CD14-positive monocyte (primary cell): ENCODE results near the gene VAMP7. TPM values are rescaled to one million over a fixed set of nuclear protein-coding genes. Genes with fewer than 3 reads are reported as not detected.

Source experiments
- DNase-seq, 3 donors: peaks; one replicate each; pipeline ENCODE4 v3.0.0-alpha.2; 2011 to 2022
- H2AFZ ChIP-seq: 2 replicates; pipeline ENCODE4 v1.6.0; 2012; ENCODE audit warnings: mild to moderate bottlenecking, low read depth, low read length, inconsistent platforms; ENCODE audit not compliant: insufficient read depth, poor library complexity, severe bottlenecking
- H3K27ac ChIP-seq, 2 donors: 1 replicate in 1 of 2; 2 replicates in 1 of 2; pipeline ENCODE4 v1.5.1; 2012 to 2013; ENCODE audit warnings: low read length in 2 of 2, control low read depth in 1 of 2, inconsistent platforms in 1 of 2, low read depth in 1 of 2, mild to moderate bottlenecking in 1 of 2
- H3K27me3 ChIP-seq, 2 donors: one replicate each; pipeline versions ENCODE4 v1.6.0 to v1.6.1; 2011 to 2013; ENCODE audit warnings: low read length in 2 of 2; ENCODE audit not compliant: control insufficient read depth in 2 of 2, insufficient read depth in 2 of 2
- H3K36me3 ChIP-seq, 2 donors: replicated peaks in 1 of 2; 1 replicate in 1 of 2; 2 replicates in 1 of 2; pipeline versions ENCODE4 v1.5.1 to v1.6.1; 2012 to 2013; ENCODE audit warnings: low read length in 2 of 2, control low read depth in 1 of 2, inconsistent platforms in 1 of 2, mild to moderate bottlenecking in 1 of 2; ENCODE audit not compliant: insufficient read depth in 2 of 2, control insufficient read depth in 1 of 2
- H3K4me1 ChIP-seq, 2 donors: 1 replicate in 1 of 2; 2 replicates in 1 of 2; pipeline versions ENCODE4 v1.5.1 to v1.6.1; 2012 to 2013; ENCODE audit warnings: low read length in 2 of 2, control low read depth in 1 of 2, inconsistent platforms in 1 of 2, mild to moderate bottlenecking in 1 of 2, moderate library complexity in 1 of 2; ENCODE audit not compliant: insufficient read depth in 2 of 2, control insufficient read depth in 1 of 2
- H3K4me2 ChIP-seq: replicated peaks from 2 replicates; pipeline ENCODE3; 2012; ENCODE audit warnings: low read length, moderate library complexity, mild to moderate bottlenecking; ENCODE audit not compliant: poor library complexity, severe bottlenecking; ENCODE audit errors: extremely low read depth
- H3K4me3 ChIP-seq, 3 experiments: fragments of 200-600 bp in 1 of 3; sonication (generic) in 1 of 3; replicated peaks in 1 of 3; 1 replicate in 2 of 3; 2 replicates in 1 of 3; pipeline ENCODE4 v1.5.1; 2011 to 2013; ENCODE audit warnings: low read length in 3 of 3, mild to moderate bottlenecking in 3 of 3, control low read depth in 2 of 3, low read depth in 2 of 3, inconsistent platforms in 1 of 3, moderate library complexity in 1 of 3
- H3K79me2 ChIP-seq: 2 replicates; pipeline ENCODE4 v1.6.0; 2012; ENCODE audit warnings: mild to moderate bottlenecking, control low read depth, inconsistent platforms, low read length, moderate library complexity; ENCODE audit not compliant: insufficient read depth
- H3K9ac ChIP-seq: 2 replicates; pipeline ENCODE4 v1.6.0; 2017; ENCODE audit warnings: low read length, mild to moderate bottlenecking; ENCODE audit not compliant: insufficient read depth, poor library complexity, severe bottlenecking
- H3K9me3 ChIP-seq, 2 donors: replicated peaks in 1 of 2; 1 replicate in 1 of 2; 2 replicates in 1 of 2; pipeline versions ENCODE4 v1.5.1 to v1.6.1; 2012 to 2013; ENCODE audit warnings: low read length in 2 of 2, control low read depth in 1 of 2; ENCODE audit not compliant: control insufficient read depth in 1 of 2, insufficient read depth in 1 of 2
- H4K20me1 ChIP-seq: 2 replicates; pipeline ENCODE4 v1.6.0; 2012; ENCODE audit warnings: mild to moderate bottlenecking, low read length, control low read depth, moderate library complexity; ENCODE audit not compliant: insufficient read depth
- H3K27ac Mint-ChIP-seq, 7 donors: one replicate each; pipeline ENCODE4 v1.8.0; 2020; ENCODE audit warnings: mild to moderate bottlenecking in 7 of 7, mixed read lengths in 7 of 7, moderate library complexity in 6 of 7, inconsistent platforms in 2 of 7
- H3K27me3 Mint-ChIP-seq, 3 donors: one replicate each; pipeline ENCODE4 v1.8.0; 2021 to 2022; ENCODE audit warnings: low read depth in 3 of 3, mild to moderate bottlenecking in 3 of 3, mixed read lengths in 3 of 3, moderate library complexity in 3 of 3, inconsistent platforms in 1 of 3
- H3K36me3 Mint-ChIP-seq, 2 donors: one replicate each; pipeline ENCODE4 v1.8.0; 2020; ENCODE audit warnings: mixed read lengths in 2 of 2, inconsistent platforms in 1 of 2, mild to moderate bottlenecking in 1 of 2
- H3K4me1 Mint-ChIP-seq: one replicate; pipeline ENCODE4 v1.8.0; 2020; ENCODE audit warnings: mild to moderate bottlenecking, mixed read lengths
- H3K4me3 Mint-ChIP-seq, 2 donors: one replicate each; pipeline ENCODE4 v1.8.0; 2020; ENCODE audit warnings: mild to moderate bottlenecking in 2 of 2, mixed read lengths in 2 of 2, moderate library complexity in 1 of 2
- H3K9me3 Mint-ChIP-seq, 7 donors: one replicate each; pipeline ENCODE4 v1.8.0; 2020 to 2022; ENCODE audit warnings: mixed read lengths in 7 of 7, mild to moderate bottlenecking in 6 of 7, moderate library complexity in 6 of 7, inconsistent platforms in 2 of 7
- WGBS: methylation state at CpG from one replicate; pipeline ENCODE4 v1.1.5; 2013; ENCODE audit warnings: missing lambda C conversion rate; ENCODE audit not compliant: insufficient coverage; 5-methylcytosine and 5-hydroxymethylcytosine counted together
- intact Hi-C, 2 donors: fragments of 100-400 bp; cut with micrococcal nuclease; formaldehyde crosslinking; loops; one replicate each; pipeline versions ENCODE4 v1.15.0 to v1.15.1; 2023
- polyA plus RNA-seq, 3 donors: library from polyadenylated mRNA; depleted of rRNA in 1 of 3; unstranded in 2 of 3; stranded (reverse) in 1 of 3; fragments of 300-500 nt in 2 of 3; fragments of >200 nt in 1 of 3; fragmentation: Illumina TruSeq in 2 of 3; gene quantifications; 1 replicate in 2 of 3; 2 replicates in 1 of 3; pipeline ENCODE4 v1.2.3, GENCODE V29; 2012 to 2021
- TF ChIP-seq, protein P1 (sequence below): fragments of 200-600 bp; IDR thresholded peaks from one replicate; pipeline ENCODE4 v1.8.0; 2022; ENCODE audit warnings: antibody characterized with exemption, mild to moderate bottlenecking

Gene VAMP7
- polyA plus RNA-seq, 3 donors = 17.9 to 88.8 (median 67.5) TPM

DNA sequence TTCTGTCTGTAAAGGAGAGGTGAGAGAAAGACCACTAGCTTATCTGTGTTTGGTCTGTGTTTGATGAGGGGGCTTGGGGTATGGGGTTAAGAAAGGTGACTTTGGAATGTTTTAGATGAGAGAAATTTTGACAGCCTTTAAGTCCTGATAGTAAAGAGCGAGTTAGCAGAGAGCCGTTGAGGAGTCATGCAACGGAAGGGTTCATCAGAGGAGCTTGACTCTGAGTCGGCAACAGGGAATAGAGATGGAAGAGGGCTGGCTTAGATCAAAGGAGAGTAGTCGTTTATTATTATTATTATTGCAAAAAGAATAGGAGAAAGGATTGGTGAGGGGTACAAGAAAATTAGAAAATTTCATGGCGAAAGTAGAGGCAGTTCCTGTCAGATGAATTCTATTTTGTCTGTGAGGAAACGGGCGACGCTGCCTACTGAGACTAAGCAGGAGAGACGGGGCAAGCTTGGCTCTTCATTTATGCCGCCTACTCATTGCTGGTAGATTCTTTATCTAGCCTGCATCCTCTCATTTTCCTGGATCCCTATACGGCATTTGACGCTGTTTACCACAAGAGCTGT, 473 bp upstream of the VAMP7 start:
- H3K9ac ChIP-seq = peak overlapping the region; percentile 76
- peaks cover 0 to 3% (median 0%) of the 10 kb centered on the region in 3 donors for H3K27me3 Mint-ChIP-seq
- WGBS = 22% methylated on average over 11 of the region's 13 CpGs
- peak overlapping the region; percentile 74 for H2AFZ ChIP-seq
- H3K79me2 ChIP-seq = peaks cover 39% of the 10 kb centered on the region
- H3K36me3 Mint-ChIP-seq = no peaks in the 10 kb centered on the region
- TF ChIP-seq, protein P1, sequence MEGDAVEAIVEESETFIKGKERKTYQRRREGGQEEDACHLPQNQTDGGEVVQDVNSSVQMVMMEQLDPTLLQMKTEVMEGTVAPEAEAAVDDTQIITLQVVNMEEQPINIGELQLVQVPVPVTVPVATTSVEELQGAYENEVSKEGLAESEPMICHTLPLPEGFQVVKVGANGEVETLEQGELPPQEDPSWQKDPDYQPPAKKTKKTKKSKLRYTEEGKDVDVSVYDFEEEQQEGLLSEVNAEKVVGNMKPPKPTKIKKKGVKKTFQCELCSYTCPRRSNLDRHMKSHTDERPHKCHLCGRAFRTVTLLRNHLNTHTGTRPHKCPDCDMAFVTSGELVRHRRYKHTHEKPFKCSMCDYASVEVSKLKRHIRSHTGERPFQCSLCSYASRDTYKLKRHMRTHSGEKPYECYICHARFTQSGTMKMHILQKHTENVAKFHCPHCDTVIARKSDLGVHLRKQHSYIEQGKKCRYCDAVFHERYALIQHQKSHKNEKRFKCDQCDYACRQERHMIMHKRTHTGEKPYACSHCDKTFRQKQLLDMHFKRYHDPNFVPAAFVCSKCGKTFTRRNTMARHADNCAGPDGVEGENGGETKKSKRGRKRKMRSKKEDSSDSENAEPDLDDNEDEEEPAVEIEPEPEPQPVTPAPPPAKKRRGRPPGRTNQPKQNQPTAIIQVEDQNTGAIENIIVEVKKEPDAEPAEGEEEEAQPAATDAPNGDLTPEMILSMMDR = no peak
- DNase-seq = no peak
- H3K27ac Mint-ChIP-seq = peak overlapping the region in 6 of 7 donors; percentile 82 to 95 (median 94)
- H3K9me3 ChIP-seq = no peaks in the 10 kb centered on the region
- H3K27me3 ChIP-seq = no peaks in the 10 kb centered on the region
- peaks cover 0 to 11% (median 2%) of the 10 kb centered on the region in 7 donors for H3K9me3 Mint-ChIP-seq
- peaks cover 7% of the 10 kb centered on the region for H4K20me1 ChIP-seq
- H3K4me3 ChIP-seq = peak overlapping the region; percentile 79 to 87 (median 85)
- intact Hi-C loops = no loop called here
- H3K4me2 ChIP-seq = peak overlapping the region; percentile 74
- peak overlapping the region in 1 of 2 donors; percentile 90 for H3K27ac ChIP-seq
- no peaks in the 10 kb centered on the region for H3K36me3 ChIP-seq
- H3K4me3 Mint-ChIP-seq = peak overlapping the region; percentile 80 to 89
- H3K4me1 ChIP-seq = peaks cover 6 to 21% of the 10 kb centered on the region in 2 donors
- H3K4me1 Mint-ChIP-seq = peaks cover 21% of the 10 kb centered on the region

DNA sequence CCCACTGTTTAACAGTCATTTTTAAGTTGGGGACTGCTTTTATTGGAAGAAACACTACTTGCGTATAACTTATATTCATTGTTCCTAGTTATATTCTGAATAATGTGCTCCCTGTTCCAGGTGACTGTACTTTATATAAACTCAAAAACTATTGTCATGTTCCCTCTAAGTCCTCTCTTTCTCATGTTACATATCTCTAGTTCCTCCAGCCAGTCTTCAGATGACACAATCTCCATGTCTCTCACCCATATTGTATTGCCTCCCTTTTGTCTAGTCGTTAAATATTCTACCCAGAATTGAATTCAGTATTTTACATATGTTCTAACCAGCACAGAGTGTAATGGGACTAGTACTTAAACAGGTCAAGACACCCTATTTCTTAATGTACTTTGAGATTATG, 5.3 kb downstream of the VAMP7 start:
- Histone ChIP-seq H3K9ac (no peak overlapping the region), H3K4me2 (no peak overlapping the region), H2AFZ (no peak overlapping the region), H3K27ac (peak overlapping the region in 1 of 2 donors; percentile 36), H3K9me3 (no peaks in the 10 kb centered on the region), H4K20me1 (peaks cover 40% of the 10 kb centered on the region), H3K4me3 (no peak overlapping the region), H3K4me1 (peaks cover 33 to 48% of the 10 kb centered on the region in 2 donors), H3K79me2 (peaks cover 71% of the 10 kb centered on the region), H3K36me3 (peaks cover 3 to 17% of the 10 kb centered on the region in 2 donors), H3K27me3 (no peaks in the 10 kb centered on the region)
- H3K9me3 Mint-ChIP-seq = peaks cover 0 to 5% (median 2%) of the 10 kb centered on the region in 7 donors
- TF ChIP-seq, protein P1 = no peak
- peak overlapping the region in 6 of 7 donors; percentile 4 to 37 (median 24) for H3K27ac Mint-ChIP-seq
- intact Hi-C loops = no loop called here
- H3K4me3 Mint-ChIP-seq = no peak overlapping the region
- H3K36me3 Mint-ChIP-seq = peaks cover 8 to 12% of the 10 kb centered on the region in 2 donors
- H3K27me3 Mint-ChIP-seq = no peaks in the 10 kb centered on the region
- peaks cover 43% of the 10 kb centered on the region for H3K4me1 Mint-ChIP-seq
- no peak for DNase-seq
- WGBS = no CpG with 5 or more reads among the region's 2 CpGs
